GM13976 (cell line): ENCODE data around the gene GRIN2A.

Source experiments
- DNase-seq: peaks from one replicate; pipeline ENCODE4 v3.0.0; 2012; ENCODE audit warnings: low spot score
- in situ Hi-C: fragments of 300-500 bp; cut with MboI; formaldehyde crosslinking; loops from one replicate; pipeline ENCODE4 v1.12.0; 2022; ENCODE audit warnings: low sequenced_read_pairs, mixed read lengths, inconsistent platforms; ENCODE audit not compliant: unreplicated experiment
- TF ChIP-seq, protein P1 (sequence below): IDR thresholded peaks from 2 replicates; pipeline ENCODE4 v1.5.1; 2012; ENCODE audit warnings: borderline replicate concordance, mild to moderate bottlenecking; ENCODE audit not compliant: insufficient read depth; ENCODE audit errors: extremely low read depth, missing control alignments, control extremely low read depth

GRIN2A gene

DNA sequence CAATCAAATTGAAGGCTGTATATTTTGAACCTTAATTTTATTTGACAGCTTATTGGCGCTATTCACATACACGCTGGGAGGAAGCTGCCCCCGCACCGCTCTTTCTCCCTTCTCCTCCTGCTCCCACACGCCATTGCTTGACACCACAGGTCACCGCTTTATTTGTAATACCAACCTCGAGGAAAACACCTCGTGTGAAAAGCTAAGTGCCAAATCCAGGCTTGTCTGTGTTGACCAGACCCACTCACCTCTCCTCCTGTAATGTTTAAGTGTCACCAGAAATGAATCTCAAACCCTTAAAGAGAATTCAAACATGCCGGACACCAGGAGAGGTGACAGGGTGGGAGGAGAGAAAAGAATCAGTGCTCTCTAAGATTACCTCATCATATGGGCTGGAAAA lies 331.4 kb downstream of the GRIN2A start:
- no peak for DNase-seq
- in situ Hi-C loops: no loop called here
- TF ChIP-seq, protein P1, sequence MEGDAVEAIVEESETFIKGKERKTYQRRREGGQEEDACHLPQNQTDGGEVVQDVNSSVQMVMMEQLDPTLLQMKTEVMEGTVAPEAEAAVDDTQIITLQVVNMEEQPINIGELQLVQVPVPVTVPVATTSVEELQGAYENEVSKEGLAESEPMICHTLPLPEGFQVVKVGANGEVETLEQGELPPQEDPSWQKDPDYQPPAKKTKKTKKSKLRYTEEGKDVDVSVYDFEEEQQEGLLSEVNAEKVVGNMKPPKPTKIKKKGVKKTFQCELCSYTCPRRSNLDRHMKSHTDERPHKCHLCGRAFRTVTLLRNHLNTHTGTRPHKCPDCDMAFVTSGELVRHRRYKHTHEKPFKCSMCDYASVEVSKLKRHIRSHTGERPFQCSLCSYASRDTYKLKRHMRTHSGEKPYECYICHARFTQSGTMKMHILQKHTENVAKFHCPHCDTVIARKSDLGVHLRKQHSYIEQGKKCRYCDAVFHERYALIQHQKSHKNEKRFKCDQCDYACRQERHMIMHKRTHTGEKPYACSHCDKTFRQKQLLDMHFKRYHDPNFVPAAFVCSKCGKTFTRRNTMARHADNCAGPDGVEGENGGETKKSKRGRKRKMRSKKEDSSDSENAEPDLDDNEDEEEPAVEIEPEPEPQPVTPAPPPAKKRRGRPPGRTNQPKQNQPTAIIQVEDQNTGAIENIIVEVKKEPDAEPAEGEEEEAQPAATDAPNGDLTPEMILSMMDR: no peak

DNA sequence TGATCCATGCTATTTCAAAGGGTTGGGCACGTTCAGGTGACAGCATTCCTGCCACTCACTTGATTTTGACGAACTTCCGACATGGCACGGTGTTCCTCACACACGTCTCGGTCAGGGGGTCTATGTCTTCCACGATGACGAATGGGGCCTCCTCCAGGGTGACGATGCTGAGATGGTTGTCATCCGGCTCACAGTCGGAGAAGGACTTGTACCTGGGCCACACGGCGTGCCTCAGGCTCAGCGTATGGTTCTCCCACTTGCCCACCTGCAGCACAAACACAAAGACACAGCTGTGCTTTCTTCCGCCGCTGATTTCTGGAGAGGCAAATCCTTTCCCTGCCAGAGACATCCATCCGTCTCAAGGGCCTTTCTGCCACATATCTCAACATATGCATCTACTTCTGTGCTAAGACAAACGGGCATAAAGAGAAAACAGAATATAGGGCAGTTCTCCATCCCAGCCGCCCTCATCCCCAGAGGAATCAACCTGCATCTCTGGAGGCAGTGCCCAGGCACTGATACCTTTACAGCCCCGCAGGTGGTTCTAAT lies 332.5 kb downstream of the GRIN2A start:
- in situ Hi-C loops: no loop called here
- TF ChIP-seq, protein P1: no peak
- no peak for DNase-seq

DNA sequence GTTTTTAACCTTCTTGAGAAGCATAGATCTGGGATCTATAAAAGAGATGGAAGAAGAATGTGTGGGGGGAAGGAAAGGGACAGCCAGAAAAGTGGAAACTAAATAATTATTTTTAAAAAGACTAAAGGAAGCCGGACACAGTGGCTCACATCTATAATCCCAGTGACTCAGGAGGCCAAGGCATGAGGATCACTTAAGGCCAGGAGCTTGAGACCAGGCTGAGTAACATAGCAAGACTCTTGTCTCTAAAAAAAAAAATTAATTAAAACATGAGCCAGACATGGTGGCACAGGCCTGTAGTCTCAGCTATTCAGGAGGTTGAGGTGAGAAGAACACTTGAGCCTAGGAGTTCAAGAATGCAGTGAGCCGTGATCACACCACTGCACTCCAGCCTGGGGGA lies 335.1 kb downstream of the GRIN2A start:
- in situ Hi-C loops: no loop called here
- TF ChIP-seq, protein P1: no peak
- DNase-seq: no peak

DNA sequence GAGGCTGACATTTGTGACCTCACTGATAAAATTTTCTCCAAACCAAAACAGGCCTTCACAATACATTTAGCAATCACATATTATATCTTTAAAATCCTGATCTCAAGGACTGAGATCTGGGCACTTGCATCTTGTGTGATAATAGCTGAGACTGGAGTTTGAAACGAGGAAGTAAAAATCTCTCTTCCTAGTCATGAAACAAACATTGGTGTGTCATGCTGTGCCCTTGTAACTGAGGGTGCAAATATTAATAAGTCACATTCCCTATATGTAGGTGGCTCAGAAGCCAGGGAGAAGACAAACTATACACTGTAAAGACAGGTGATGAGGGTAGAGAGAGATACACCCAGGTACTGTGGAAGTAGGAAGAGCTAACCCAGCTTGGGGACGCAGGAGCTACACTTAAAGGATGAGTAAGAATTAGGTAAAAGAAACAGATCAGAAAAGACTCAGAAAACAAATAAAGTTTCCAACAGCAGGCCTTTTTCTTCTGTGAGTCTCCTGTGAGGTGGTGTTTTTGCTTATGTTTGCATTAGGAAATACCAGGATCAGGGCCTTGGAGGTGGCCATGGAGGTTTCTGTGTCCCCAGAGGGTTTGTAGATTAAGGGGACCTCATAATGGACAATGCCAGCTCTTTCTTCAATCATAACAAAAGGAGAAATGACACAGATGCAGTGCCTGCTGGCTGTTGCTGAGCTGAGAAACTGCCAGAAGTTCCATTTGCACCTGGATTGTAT lies 335.7 kb downstream of the GRIN2A start:
- in situ Hi-C loops: no loop called here
- TF ChIP-seq, protein P1: no peak
- no peak for DNase-seq

DNA sequence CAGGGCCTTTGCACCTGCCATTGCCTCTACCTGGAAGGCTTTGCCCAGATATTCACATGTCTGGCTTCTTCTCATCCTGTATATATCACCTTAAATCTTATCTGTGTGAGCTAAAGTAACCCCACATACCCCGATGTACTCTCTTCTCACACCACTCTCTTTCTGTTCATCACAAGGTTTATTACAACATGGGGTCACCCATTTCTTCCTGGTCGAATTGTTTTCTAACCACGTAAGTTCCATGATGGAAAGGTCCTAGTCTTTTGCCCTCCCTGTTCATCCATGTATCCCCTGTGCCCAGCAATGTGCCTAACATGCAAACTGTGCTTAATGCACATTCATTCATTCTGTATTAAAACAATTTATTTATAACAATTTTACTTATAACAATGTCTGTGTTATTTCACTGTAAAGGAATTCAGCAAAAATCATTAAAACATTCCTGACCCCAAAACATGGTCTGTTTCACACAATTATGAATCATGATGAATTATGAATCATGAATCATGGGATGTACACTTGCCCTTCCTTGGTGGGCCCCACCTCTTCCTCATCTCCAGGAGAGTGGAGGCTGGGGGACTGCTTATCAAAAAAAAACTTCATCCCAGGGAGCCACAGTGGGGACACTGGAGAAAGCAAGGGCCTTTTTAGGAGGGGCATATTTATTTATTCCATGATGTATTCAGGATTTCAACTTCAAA lies 336.4 kb downstream of the GRIN2A start:
- no peak for DNase-seq
- TF ChIP-seq, protein P1: no peak
- in situ Hi-C loops: no loop called here

DNA sequence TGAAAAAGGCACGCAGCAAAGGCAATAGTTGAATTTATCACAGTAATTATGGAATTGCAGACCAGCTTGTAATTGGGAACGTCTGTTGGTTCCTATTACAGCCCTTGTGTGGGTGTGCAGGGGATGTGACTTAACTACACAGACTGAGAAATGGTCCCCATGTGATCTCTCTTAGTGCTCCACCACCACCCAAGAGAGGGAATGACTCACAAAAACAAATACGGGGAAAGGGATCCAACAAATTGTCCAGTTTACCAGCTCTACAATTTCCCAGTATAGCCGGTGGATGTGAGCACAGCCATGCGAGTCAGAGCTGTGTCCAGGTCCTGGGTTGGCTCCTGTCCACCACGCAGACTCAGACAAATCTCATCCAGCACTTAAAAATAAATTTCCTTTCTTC lies 337.9 kb downstream of the GRIN2A start:
- DNase-seq: no peak
- in situ Hi-C loops: no loop called here
- TF ChIP-seq, protein P1: no peak
